ENCODE measurements around the gene SLC38A9. TPM values are rescaled to one million over a fixed set of nuclear protein-coding genes. Genes with fewer than 3 reads are reported as not detected.

Gene SLC38A9
- polyA plus RNA-seq, 1 donor (not counting 4 experiments of a cell fraction or from before 2014, with no cell fraction given): 43.3 TPM

DNA sequence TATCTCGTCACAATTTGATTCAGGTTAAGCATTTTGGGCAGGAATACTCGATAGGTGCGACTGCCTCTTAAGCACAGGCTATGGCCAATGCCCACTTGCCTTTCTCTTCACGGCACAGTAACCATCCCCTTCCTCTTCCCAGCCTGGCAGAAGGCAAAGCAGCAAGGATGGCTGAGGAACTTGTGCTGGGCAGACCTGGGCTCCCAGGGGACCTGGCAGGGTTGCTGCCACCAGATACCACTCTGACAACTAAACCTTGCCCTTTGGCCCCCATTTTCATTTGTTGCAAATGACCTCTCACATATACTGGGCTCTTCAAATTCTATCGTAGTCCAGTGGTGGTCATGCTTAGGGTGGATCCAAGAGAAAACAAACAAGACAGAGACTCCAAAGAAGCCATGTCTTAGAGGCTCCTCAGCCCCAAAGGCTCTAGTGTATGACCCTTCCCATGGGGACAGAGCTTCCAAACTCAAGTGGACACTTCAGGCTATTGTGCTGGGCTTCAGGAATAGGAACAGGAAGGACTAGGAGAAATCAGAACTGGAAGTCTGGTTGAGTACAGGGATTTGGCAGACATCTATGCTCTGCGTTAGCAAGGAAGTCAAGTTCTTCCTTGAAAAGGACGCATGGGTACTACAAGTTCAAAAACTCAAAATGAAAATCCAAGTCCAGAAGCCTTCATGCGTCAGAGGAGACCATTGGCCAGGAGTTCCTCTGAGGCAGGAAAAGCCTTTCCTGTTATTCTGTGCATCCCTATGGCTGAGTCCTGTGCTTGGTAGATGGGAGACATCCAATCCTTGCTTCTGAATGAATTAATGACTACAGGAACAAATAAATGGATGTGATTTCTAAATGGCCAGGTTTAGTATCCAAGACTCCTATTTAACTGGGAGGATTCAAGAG lies 112.7 kb downstream of the SLC38A9 start:
- no peaks in the 10 kb centered on the region for H3K27me3 ChIP-seq (ENCODE audit: control insufficient read depth, extremely low read depth, insufficient read depth, low read length)
- dilution Hi-C loops (cut with MboI; ENCODE audit: extremely low pct_ligation_motif_present, low sequenced_read_pairs): no loop called here
- H4K20me1 ChIP-seq (ENCODE audit: control insufficient read depth, extremely low read depth, insufficient read depth, low read length): no peaks in the 10 kb centered on the region
- TF ChIP-seq EZH2 (IDR thresholded peaks at IDR 0.05; ENCODE audit: low read length): no peak
- TF ChIP-seq, protein P1, sequence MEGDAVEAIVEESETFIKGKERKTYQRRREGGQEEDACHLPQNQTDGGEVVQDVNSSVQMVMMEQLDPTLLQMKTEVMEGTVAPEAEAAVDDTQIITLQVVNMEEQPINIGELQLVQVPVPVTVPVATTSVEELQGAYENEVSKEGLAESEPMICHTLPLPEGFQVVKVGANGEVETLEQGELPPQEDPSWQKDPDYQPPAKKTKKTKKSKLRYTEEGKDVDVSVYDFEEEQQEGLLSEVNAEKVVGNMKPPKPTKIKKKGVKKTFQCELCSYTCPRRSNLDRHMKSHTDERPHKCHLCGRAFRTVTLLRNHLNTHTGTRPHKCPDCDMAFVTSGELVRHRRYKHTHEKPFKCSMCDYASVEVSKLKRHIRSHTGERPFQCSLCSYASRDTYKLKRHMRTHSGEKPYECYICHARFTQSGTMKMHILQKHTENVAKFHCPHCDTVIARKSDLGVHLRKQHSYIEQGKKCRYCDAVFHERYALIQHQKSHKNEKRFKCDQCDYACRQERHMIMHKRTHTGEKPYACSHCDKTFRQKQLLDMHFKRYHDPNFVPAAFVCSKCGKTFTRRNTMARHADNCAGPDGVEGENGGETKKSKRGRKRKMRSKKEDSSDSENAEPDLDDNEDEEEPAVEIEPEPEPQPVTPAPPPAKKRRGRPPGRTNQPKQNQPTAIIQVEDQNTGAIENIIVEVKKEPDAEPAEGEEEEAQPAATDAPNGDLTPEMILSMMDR (optimal IDR thresholded peaks at IDR 0.05 in 1 of 3, IDR thresholded peaks at IDR 0.05 in 1 of 3, conservative IDR thresholded peaks at IDR 0.05 in 1 of 3; ENCODE audit: extremely low read depth in 1 of 3, insufficient read depth in 2 of 3, low read length in 3 of 3): no peak
- no peak overlapping the region for H3K9ac ChIP-seq (ENCODE audit: control insufficient read depth, extremely low read depth, insufficient read depth, low read length)
- H3K4me1 ChIP-seq (ENCODE audit: control insufficient read depth, extremely low read depth, insufficient read depth, low read length): peaks cover 30% of the 10 kb centered on the region
- no peak overlapping the region for H2AFZ ChIP-seq (ENCODE audit: control insufficient read depth, low read length)
- no peaks in the 10 kb centered on the region for H3K9me3 ChIP-seq (ENCODE audit: control insufficient read depth, low read depth, low read length)
- no peak overlapping the region for H3K4me3 ChIP-seq (ENCODE audit: control insufficient read depth in 2 of 3, extremely low read depth in 1 of 3, insufficient read depth in 2 of 3, low read depth in 1 of 3, low read length in 3 of 3)
- no peaks in the 10 kb centered on the region for H3K36me3 ChIP-seq (ENCODE audit: control insufficient read depth in 2 of 2, extremely low read depth in 1 of 2, insufficient read depth in 2 of 2, low read length in 2 of 2)
- H3K4me2 ChIP-seq (ENCODE audit: control insufficient read depth, extremely low read depth, insufficient read depth, low read depth, low read length): no peak overlapping the region
- FAIRE-seq (no peak), DNase-seq (ENCODE audit: low read depth, low spot score) (no peak)
- H3K79me2 ChIP-seq (ENCODE audit: control insufficient read depth, insufficient read depth, low read length): no peaks in the 10 kb centered on the region
- H3K9me1 ChIP-seq (ENCODE audit: control insufficient read depth, extremely low read depth, insufficient read depth, low read length): no peaks in the 10 kb centered on the region
- H3K27ac ChIP-seq (ENCODE audit: control insufficient read depth, insufficient read depth, low read length): no peak overlapping the region

DNA sequence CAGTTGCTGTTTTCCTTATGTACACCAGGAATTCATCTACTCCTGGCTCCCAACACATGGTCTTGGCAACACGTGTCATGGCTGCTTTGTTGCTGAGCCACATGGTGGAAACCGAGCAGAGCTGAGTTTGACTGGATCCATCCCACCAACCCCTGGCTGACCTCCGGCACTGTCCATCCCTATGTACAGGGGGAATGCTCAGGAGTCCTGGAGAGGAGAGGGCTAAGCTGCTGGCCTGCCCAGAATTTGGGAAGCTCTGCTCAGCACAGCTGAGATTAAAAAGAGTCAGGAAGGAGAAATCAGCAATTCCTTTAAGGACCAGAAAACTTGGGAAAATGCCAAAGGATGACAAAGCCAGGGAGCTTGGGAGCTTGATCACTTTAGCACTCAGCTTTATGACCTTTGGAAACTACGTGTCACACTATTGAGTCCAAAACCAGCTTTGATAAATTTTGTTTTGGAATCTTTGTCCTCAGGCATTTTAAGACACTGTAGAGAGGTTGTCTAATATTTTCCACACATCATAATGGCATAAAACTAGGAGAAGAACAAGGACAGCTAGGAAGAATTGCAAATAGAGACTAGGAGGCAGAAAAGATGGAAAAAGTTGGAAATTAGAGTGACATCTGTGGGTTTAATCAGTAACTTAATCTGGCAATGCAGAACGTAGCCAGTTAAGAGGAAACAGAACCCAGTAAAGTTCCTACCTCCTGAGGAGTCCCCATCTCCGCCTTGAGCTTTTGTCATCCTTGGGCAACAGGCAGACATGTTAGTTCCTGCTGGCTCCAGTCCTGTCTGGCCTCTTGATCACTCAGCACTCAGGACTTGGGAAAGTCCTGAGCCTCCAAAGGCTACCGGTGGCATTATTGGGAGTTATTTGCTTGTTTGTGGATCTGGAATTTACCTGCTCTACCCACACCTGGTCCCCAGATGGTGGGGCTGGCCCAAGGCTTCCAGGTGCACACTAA lies 114.8 kb downstream of the SLC38A9 start:
- Histone ChIP-seq H2AFZ (ENCODE audit: control insufficient read depth, low read length) (peak overlapping the region; percentile 77), H3K9ac (ENCODE audit: control insufficient read depth, extremely low read depth, insufficient read depth, low read length) (peak overlapping the region; percentile 29), H3K4me2 (ENCODE audit: control insufficient read depth, extremely low read depth, insufficient read depth, low read depth, low read length) (peak overlapping the region; percentile 49), H3K27me3 (ENCODE audit: control insufficient read depth, extremely low read depth, insufficient read depth, low read length) (no peaks in the 10 kb centered on the region), H3K4me3 (ENCODE audit: control insufficient read depth in 2 of 3, extremely low read depth in 1 of 3, insufficient read depth in 2 of 3, low read depth in 1 of 3, low read length in 3 of 3) (peak overlapping the region in 1 of 3 experiments; percentile 19), H3K9me3 (ENCODE audit: control insufficient read depth, low read depth, low read length) (no peaks in the 10 kb centered on the region), H4K20me1 (ENCODE audit: control insufficient read depth, extremely low read depth, insufficient read depth, low read length) (no peaks in the 10 kb centered on the region), H3K36me3 (ENCODE audit: control insufficient read depth in 2 of 2, extremely low read depth in 1 of 2, insufficient read depth in 2 of 2, low read length in 2 of 2) (no peaks in the 10 kb centered on the region), H3K79me2 (ENCODE audit: control insufficient read depth, insufficient read depth, low read length) (no peaks in the 10 kb centered on the region), H3K27ac (ENCODE audit: control insufficient read depth, insufficient read depth, low read length) (peak overlapping the region; percentile 66), H3K4me1 (ENCODE audit: control insufficient read depth, extremely low read depth, insufficient read depth, low read length) (peaks cover 37% of the 10 kb centered on the region), H3K9me1 (ENCODE audit: control insufficient read depth, extremely low read depth, insufficient read depth, low read length) (no peaks in the 10 kb centered on the region)
- dilution Hi-C loops (cut with MboI; ENCODE audit: extremely low pct_ligation_motif_present, low sequenced_read_pairs): no loop called here
- peak; percentile 66 for DNase-seq (ENCODE audit: low read depth, low spot score)
- FAIRE-seq: peak; percentile 73
- TF ChIP-seq, protein P1 (optimal IDR thresholded peaks at IDR 0.05 in 1 of 3, IDR thresholded peaks at IDR 0.05 in 1 of 3, conservative IDR thresholded peaks at IDR 0.05 in 1 of 3; ENCODE audit: extremely low read depth in 1 of 3, insufficient read depth in 2 of 3, low read length in 3 of 3): no peak
- no peak for TF ChIP-seq EZH2 (IDR thresholded peaks at IDR 0.05; ENCODE audit: low read length)

Data from keratinocyte (primary cell).